ENCODE measurements around the gene GFI1B.

DNA sequence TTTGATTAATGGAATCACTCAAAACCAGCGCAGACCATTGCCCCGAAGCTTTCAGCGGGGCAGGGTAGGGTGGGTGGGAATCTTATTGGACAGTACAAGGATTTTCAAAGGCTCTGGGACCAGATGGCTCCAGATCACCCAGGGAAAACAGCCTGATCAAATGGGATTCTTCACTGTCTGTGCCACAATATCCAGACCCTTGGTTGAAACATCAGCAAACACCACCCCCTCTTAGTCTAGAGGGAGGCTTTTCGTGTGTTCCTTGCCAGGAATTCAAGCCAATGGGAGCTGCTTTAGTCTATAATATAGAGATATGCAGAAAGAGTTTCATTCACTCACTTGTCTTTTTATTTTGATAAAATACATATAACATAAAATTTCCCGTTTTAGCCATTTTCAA is 1.7 kb downstream of the GFI1B start:
- no peak for TF ChIP-seq SUZ12 (IDR thresholded peaks at IDR 0.05; ENCODE audit: extremely low read depth, insufficient read depth, insufficient read length)
- TF ChIP-seq ZNF274 (IDR thresholded peaks at IDR 0.05; ENCODE audit: low read depth, low read length), result no peak
- no peak for TF ChIP-seq YY1 (IDR thresholded peaks at IDR 0.05; ENCODE audit: insufficient read depth, insufficient read length)

All from NT2/D1 (cell line).